Posterior vena cava (tissue), 2 donors: Measurements from ENCODE around the gene GARIN3. TPM values are rescaled to one million over a fixed set of nuclear protein-coding genes. Genes with fewer than 3 reads are reported as not detected.

Experiments
- DNase-seq: peaks from one replicate; pipeline ENCODE4 v3.0.0-alpha.2; 2020; ENCODE audit warnings: low spot score
- intact Hi-C, 2 donors: fragments of 100-400 bp; cut with DNase I; formaldehyde crosslinking; loops; one replicate each; pipeline versions ENCODE4 v1.14.1 to v1.14.2; 2022 to 2023
- total RNA-seq, 2 donors: library from RNA; stranded (reverse); fragmentation: NEBNext Ultra II Directional; extraction: Animal tissue kit (Norgen Biotek cat#: 25700); gene quantifications; one replicate each; pipeline ENCODE4 v1.2.1, GENCODE V29; 2021
- donor health status: DM: yes; HTN: yes; CAD: no.
- donor health status: DM: yes; HTN: yes; CAD: no.

The GARIN3 gene
- total RNA-seq, 2 donors from 2014 or later: not detected

DNA sequence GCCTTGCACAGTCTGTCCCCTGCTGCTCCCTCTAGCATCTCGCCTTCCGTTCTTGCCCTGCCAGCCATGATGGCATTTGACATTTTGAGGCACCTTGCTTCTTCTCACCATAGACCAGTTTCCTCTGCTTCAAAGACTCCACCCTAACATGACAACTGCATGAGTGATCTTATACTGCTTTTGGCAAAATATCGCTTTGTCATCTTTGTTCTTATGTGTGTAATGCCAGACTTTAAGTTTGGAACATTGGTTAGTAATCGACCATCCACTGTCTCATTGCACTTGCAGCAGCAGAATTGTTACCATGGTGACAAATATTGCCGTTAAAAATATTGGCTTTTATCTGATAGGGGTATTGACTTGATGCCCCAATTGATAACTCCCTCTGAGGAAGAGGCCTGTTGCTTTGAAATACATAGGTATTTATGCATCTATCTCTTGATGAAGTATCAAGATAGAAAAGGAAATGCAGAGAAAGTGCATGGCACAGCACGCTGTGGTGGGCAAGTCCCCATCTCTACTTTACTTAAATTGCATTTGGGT lies 6.8 kb downstream of the GARIN3 start:
- DNase-seq: no peak
- intact Hi-C loops: no loop called here

DNA sequence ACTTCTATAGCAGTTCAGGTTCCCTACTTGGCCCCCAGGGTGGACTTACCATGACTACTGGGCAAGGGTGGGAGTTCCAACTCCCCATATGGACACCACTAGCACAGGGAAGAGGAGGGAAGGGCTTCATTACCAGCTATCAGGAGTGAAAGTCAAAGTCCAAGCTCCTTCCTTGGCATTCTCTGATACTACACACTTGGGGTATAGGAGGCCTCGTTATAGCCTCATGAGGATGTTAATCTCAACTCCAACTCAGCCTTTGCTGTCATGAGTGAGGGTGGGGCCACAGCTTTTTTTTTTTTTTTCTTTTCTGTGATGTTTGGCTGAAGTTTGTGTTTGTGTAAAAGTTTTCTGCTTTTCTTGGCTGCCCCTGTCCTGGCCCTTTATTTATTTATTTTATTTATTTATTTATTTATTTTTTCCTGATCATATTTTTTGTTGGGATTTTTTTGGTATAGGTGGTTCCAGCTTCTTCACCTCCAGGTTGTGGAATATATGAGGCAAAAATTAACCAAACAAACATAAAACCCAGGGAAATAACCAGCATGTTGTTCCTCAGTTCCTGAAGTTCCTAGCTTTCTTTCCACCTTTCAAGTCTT lies 8.7 kb downstream of the GARIN3 start:
- DNase-seq: no peak
- intact Hi-C loops: no loop called here

- DNase-seq: no peak
- intact Hi-C loops: no loop called here
Observed at GRCh38 chr5:157155297-157155696, 10.8 kb downstream of the GARIN3 start.

- DNase-seq: no peak
- intact Hi-C loops: no loop called here
Observed at GRCh38 chr5:157150995-157151394, 15.1 kb downstream of the GARIN3 start.

- no peak for DNase-seq
- intact Hi-C loops: loop anchor here in 1 of 2 donors (2.0 kb wide), 1 partner anchor 34 kb away; no protein-coding TSS in a partner anchor
Observed at GRCh38 chr5:157148734-157149615, 17.1 kb downstream of the GARIN3 start.

- intact Hi-C loops: no loop called here
- peak; percentile 85 for DNase-seq
Observed at GRCh38 chr5:157143127-157143971, 22.7 kb downstream of the GARIN3 start.

DNA sequence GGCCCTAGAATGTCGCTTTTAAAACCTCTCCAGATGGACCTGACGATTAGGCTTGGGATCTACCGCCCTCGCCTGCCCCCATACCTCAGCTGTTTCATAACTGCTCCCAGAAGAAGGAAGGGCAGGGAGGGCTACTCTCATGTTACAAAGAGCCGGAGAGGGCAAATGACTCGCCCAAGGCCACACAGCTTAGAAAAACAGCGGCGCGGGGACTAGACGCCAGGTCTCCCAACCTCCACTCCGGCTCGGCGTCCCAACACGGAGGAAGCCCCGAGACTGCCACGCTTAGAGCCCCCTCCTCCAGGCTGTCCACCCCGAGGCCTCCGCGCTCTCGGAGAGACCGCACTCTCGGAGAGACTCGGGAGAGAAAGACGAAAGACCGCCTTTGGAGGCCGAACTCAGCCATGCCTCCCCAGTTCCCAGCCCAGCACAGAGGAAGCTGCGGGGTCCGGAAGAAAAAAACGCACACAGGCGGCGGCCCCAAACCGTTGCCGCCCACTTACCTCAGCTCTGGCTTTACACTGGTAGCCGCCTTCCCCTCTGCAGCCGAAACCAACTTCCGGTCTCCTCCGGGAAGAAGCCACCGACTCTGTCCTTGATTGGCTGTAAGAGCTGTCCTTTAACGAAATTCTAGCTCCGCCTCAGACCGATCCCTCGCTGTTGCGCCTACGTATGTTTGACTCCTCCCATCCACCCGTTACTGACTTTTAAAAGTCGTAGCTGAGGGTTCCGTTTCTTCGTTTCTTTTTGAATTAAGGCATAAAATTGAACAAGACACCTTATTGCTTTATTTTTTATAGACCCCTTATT lies 23.5 kb downstream of the GARIN3 start, which contains the start of gene MED7:
MED7 (minus strand) TSS at position 549 of the 810 bp plus-strand sequence. CDS start 3,434 bp downstream, outside the sequence.
- intact Hi-C loops: no loop called here
- peak; percentile 96 for DNase-seq

DNA sequence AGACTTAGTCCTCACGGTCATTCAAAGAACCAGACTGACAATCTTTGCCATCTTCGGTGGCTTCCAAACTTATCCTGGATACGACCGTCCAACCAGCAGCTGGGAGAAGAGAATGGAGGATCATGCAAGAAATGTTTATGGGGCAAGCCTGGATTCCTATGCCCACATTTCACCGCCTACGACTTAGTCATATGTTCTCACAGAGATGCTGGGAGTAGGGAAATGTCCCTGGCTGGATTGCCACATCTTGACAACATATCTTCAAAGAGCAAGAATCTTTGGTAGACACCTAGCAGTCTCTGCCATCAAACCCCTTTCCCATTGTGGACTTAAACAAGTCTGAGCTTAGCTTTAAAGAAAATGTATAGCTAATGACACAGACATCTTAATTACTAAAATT lies 28.4 kb downstream of the GARIN3 start:
- DNase-seq: no peak
- intact Hi-C loops: no loop called here

- intact Hi-C loops: no loop called here
- DNase-seq: no peak
Observed at GRCh38 chr5:157132281-157132612, 33.8 kb downstream of the GARIN3 start.

DNA sequence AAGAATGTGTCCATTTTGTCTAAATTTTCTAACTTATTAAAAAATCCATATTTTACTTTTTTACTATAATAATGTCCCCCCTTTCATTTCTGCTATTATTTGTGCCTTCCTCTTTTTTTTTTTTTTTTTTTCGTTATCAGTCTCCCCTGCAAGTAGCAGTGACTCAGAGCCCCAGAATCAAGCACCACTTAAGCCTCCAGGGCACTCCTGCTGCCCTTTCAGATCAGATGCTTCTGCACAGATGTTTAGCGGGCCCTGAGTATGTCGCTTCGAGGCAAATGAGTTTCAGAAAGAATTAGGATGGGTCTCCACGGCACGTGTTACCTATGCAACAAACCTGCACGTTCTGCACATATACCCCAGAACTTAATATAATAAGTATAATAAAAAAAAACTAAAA lies 35.1 kb downstream of the GARIN3 start:
- no peak for DNase-seq
- intact Hi-C loops: no loop called here

DNA sequence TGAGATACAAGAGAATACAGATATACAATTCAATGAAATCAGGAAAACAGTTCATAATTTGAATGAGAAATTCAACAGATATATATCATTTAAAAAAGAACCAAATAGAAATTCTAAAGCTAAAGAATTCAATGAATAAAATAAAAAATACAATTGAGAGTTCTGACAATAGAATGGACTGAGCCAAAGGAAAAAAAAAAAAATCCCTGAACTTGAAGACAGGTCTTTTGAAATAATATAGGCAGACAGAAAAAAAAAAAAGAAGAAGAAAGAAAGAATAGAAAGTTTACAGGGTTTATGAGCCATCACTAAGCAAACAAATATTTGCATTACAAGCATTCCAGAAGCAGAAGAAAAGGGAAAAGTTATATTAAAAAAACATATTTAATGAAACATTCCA lies 44.4 kb downstream of the GARIN3 start:
- DNase-seq: no peak
- intact Hi-C loops: no loop called here

- no peak for DNase-seq
- intact Hi-C loops: no loop called here
Observed at GRCh38 chr5:157120102-157120501, 46.0 kb downstream of the GARIN3 start.

GRCh38 chr5:157116483-157116954 lies 49.5 kb downstream of the GARIN3 start:
- intact Hi-C loops: no loop called here
- no peak for DNase-seq

DNA sequence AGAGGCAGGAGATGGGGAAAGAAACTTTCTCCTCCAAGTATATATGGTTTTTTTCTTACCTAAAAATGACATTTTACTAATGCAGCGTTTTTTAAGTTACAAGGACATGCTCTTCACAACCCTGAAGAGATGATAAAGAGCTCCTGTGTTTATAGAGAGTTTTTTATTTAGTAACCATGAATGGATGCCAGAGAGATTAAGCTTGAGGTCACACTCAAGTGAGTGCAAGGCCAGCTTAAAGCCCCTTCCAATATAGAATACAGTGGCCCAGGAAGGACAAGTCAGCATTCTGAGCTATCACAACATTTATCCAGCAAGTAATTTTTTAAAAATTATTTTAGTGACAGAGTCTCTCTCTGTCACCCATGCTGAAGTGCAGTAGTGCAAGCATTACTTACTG lies 50.6 kb downstream of the GARIN3 start:
- DNase-seq: no peak
- intact Hi-C loops: loop anchor here in 1 of 2 donors (2.0 kb wide), 1 partner anchor 33 kb away; no protein-coding TSS in a partner anchor

DNA sequence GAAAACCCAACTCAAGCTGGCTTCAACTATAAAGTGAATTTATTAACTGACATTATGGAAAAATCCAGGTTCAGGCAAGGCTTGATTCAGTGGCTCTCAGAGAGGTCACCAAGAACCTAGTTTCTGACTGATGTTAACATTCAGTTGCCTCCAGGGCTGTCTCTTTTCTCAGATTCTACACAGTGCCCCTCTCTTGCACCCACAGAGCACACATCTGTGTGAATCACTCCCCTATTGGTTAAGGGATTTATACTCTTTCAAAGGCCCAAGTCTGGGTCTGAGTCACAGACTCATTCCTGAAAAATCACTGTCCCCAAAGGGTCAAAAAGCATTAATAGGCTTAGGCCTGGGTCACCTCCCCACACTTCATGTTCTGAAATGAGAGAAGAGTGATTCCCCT lies 51.1 kb downstream of the GARIN3 start:
- intact Hi-C loops: loop anchor here in 1 of 2 donors (2.0 kb wide), 1 partner anchor 34 kb away; no protein-coding TSS in a partner anchor
- no peak for DNase-seq

GRCh38 chr5:157113002-157113401 lies 53.1 kb downstream of the GARIN3 start:
- intact Hi-C loops: no loop called here
- DNase-seq: no peak
